Mesenchymal stem cell (in vitro differentiated cells and primary cell): Measurements from ENCODE around the gene DCDC2B.

Experiments used
- DNase-seq: peaks from one replicate; pipeline ENCODE4 v3.0.0-alpha.2; 2013
- H2AFZ ChIP-seq: one replicate; pipeline ENCODE4 v1.6.1; 2013; ENCODE audit warnings: low read depth, mild to moderate bottlenecking, control low read depth, inconsistent platforms, low read length, moderate library complexity
- H2AK5ac ChIP-seq: 2 replicates; pipeline ENCODE4 v1.6.1; 2013; ENCODE audit warnings: low read length, moderate library complexity, mild to moderate bottlenecking, inconsistent platforms; ENCODE audit not compliant: severe bottlenecking
- H2BK120ac ChIP-seq: one replicate; pipeline ENCODE4 v1.6.1; 2013; ENCODE audit warnings: low read depth, mild to moderate bottlenecking, inconsistent platforms, low read length, moderate library complexity
- H2BK12ac ChIP-seq, 2 experiments: one replicate each; pipeline ENCODE4 v1.6.1; 2013; ENCODE audit warnings: inconsistent platforms in 2 of 2, low read length in 2 of 2, mild to moderate bottlenecking in 2 of 2, moderate library complexity in 2 of 2, control low read depth in 1 of 2
- H2BK15ac ChIP-seq: one replicate; pipeline ENCODE4 v1.6.1; 2013; ENCODE audit warnings: mild to moderate bottlenecking, low read depth, inconsistent platforms; ENCODE audit not compliant: poor library complexity, severe bottlenecking
- H2BK5ac ChIP-seq: 2 replicates; pipeline ENCODE4 v1.6.1; 2013; ENCODE audit warnings: low read depth, mild to moderate bottlenecking, low read length, control low read depth, inconsistent platforms; ENCODE audit not compliant: poor library complexity, severe bottlenecking
- H3K14ac ChIP-seq, 2 experiments: one replicate each; pipeline ENCODE4 v1.6.1; 2013; ENCODE audit warnings: inconsistent platforms in 2 of 2, low read length in 2 of 2, control low read depth in 1 of 2, mild to moderate bottlenecking in 1 of 2, moderate library complexity in 1 of 2
- H3K18ac ChIP-seq, 2 experiments: one replicate each; pipeline ENCODE4 v1.6.1; 2013; ENCODE audit warnings: inconsistent platforms in 2 of 2, low read length in 2 of 2, control low read depth in 1 of 2, low read depth in 1 of 2, mild to moderate bottlenecking in 1 of 2
- H3K23ac ChIP-seq, 2 experiments: one replicate each; pipeline ENCODE4 v1.6.1; 2013; ENCODE audit warnings: inconsistent platforms in 2 of 2, low read length in 2 of 2, mild to moderate bottlenecking in 2 of 2, moderate library complexity in 2 of 2, control low read depth in 1 of 2
- H3K27ac ChIP-seq: 2 replicates; pipeline ENCODE4 v1.5.1; 2013; ENCODE audit warnings: mild to moderate bottlenecking, moderate library complexity, low read length, control low read depth, inconsistent platforms; ENCODE audit not compliant: poor library complexity, severe bottlenecking
- H3K27me3 ChIP-seq, 2 experiments: 2 replicates each; pipeline versions ENCODE4 v1.6.1 to v1.7.0; 2013; ENCODE audit warnings: low read length in 2 of 2, mild to moderate bottlenecking in 2 of 2, moderate library complexity in 2 of 2, control low read depth in 1 of 2, inconsistent platforms in 1 of 2; ENCODE audit not compliant: control insufficient read depth in 1 of 2, insufficient read depth in 1 of 2
- H3K36me3 ChIP-seq, 2 experiments: 2 replicates each; pipeline versions ENCODE4 v1.6.1 to v1.7.0; 2013; ENCODE audit warnings: low read length in 2 of 2, control low read depth in 1 of 2, inconsistent platforms in 1 of 2, low read depth in 1 of 2, mild to moderate bottlenecking in 1 of 2; ENCODE audit not compliant: insufficient read depth in 2 of 2, control insufficient read depth in 1 of 2
- H3K4ac ChIP-seq, 2 experiments: one replicate each; pipeline ENCODE4 v1.6.1; 2013; ENCODE audit warnings: inconsistent platforms in 2 of 2, low read length in 2 of 2, mild to moderate bottlenecking in 2 of 2, moderate library complexity in 2 of 2, control low read depth in 1 of 2, low read depth in 1 of 2
- H3K4me1 ChIP-seq: 2 replicates; pipeline ENCODE4 v1.6.1; 2013; ENCODE audit warnings: low read depth, low read length, control low read depth; ENCODE audit not compliant: control insufficient read depth, insufficient read depth
- H3K4me2 ChIP-seq: 2 replicates; pipeline ENCODE4 v1.6.1; 2013; ENCODE audit warnings: low read length, mild to moderate bottlenecking, inconsistent platforms; ENCODE audit not compliant: poor library complexity, severe bottlenecking
- H3K4me3 ChIP-seq, 2 experiments: 2 replicates each; pipeline versions ENCODE4 v1.5.1 to v1.7.0; 2013; ENCODE audit warnings: low read length in 2 of 2, mild to moderate bottlenecking in 2 of 2, control low read depth in 1 of 2, low read depth in 1 of 2; ENCODE audit not compliant: insufficient read depth in 1 of 2
- H3K79me1 ChIP-seq: replicated peaks from 2 replicates; pipeline ENCODE4 v1.6.1; 2013; ENCODE audit warnings: mild to moderate bottlenecking, control low read depth, low read length, inconsistent platforms; ENCODE audit not compliant: poor library complexity, severe bottlenecking
- H3K9ac ChIP-seq: 2 replicates; pipeline ENCODE4 v1.7.0; 2013; ENCODE audit warnings: mild to moderate bottlenecking, low read length, moderate library complexity
- H3K9me3 ChIP-seq: 2 replicates; pipeline ENCODE4 v1.7.0; 2013; ENCODE audit warnings: mild to moderate bottlenecking, low read length; ENCODE audit not compliant: control insufficient read depth
- H4K8ac ChIP-seq: one replicate; pipeline ENCODE4 v1.6.1; 2013; ENCODE audit warnings: inconsistent platforms, mild to moderate bottlenecking, low read length, moderate library complexity
- H4K91ac ChIP-seq: one replicate; pipeline ENCODE4 v1.6.1; 2013; ENCODE audit warnings: mild to moderate bottlenecking, low read length, inconsistent platforms
- WGBS: methylation state at CpG from one replicate; pipeline ENCODE4 v1.1.7; 2013; ENCODE audit warnings: mixed read lengths; 5-methylcytosine and 5-hydroxymethylcytosine counted together

Gene DCDC2B

GRCh38 chr1:32195531-32195930 is 13.4 kb upstream of the DCDC2B start:
- Histone ChIP-seq H3K9me3 (no peaks in the 10 kb centered on the region), H2BK5ac (no peak overlapping the region), H2BK120ac (no peak overlapping the region), H3K36me3 (peaks cover 74 to 80% of the 10 kb centered on the region in 2 experiments), H3K27ac (no peak overlapping the region), H2AFZ (no peak overlapping the region), H3K9ac (no peak overlapping the region), H4K91ac (no peak overlapping the region), H2BK15ac (no peak overlapping the region), H3K4me1 (peaks cover 22% of the 10 kb centered on the region), H4K8ac (no peak overlapping the region), H3K79me1 (peaks cover 21% of the 10 kb centered on the region), H3K23ac (no peak overlapping the region), H3K18ac (no peak overlapping the region), H3K14ac (no peak overlapping the region), H2AK5ac (no peak overlapping the region), H3K27me3 (no peaks in the 10 kb centered on the region), H2BK12ac (no peak overlapping the region), H3K4ac (no peak overlapping the region), H3K4me2 (no peak overlapping the region), H3K4me3 (no peak overlapping the region)
- no peak for DNase-seq
- 98% methylated on average over 3 of the region's 3 CpGs for WGBS

GRCh38 chr1:32195972-32196823 is 12.7 kb upstream of the DCDC2B start:
- H3K4me3 ChIP-seq = no peak overlapping the region
- H3K4me2 ChIP-seq = no peak overlapping the region
- H4K91ac ChIP-seq = no peak overlapping the region
- no peak overlapping the region for H2BK5ac ChIP-seq
- no peak overlapping the region for H3K14ac ChIP-seq
- H2BK15ac ChIP-seq = no peak overlapping the region
- H3K9me3 ChIP-seq = no peaks in the 10 kb centered on the region
- no peak overlapping the region for H3K4ac ChIP-seq
- no peak overlapping the region for H2AK5ac ChIP-seq
- no peak overlapping the region for H2BK120ac ChIP-seq
- H3K27me3 ChIP-seq = no peaks in the 10 kb centered on the region
- H3K27ac ChIP-seq = no peak overlapping the region
- DNase-seq = no peak
- H3K36me3 ChIP-seq = peaks cover 68 to 75% of the 10 kb centered on the region in 2 experiments
- peaks cover 17% of the 10 kb centered on the region for H3K79me1 ChIP-seq
- H2BK12ac ChIP-seq = no peak overlapping the region
- peaks cover 23% of the 10 kb centered on the region for H3K4me1 ChIP-seq
- no peak overlapping the region for H3K9ac ChIP-seq
- H2AFZ ChIP-seq = no peak overlapping the region
- H3K23ac ChIP-seq = no peak overlapping the region
- no peak overlapping the region for H3K18ac ChIP-seq
- no peak overlapping the region for H4K8ac ChIP-seq

- Histone ChIP-seq H2BK12ac (no peak overlapping the region), H3K79me1 (peaks cover 14% of the 10 kb centered on the region), H2AK5ac (no peak overlapping the region), H3K18ac (no peak overlapping the region), H3K27ac (no peak overlapping the region), H4K8ac (no peak overlapping the region), H3K27me3 (no peaks in the 10 kb centered on the region), H3K36me3 (peaks cover 59 to 66% of the 10 kb centered on the region in 2 experiments), H3K4me2 (no peak overlapping the region), H3K23ac (no peak overlapping the region), H3K9me3 (no peaks in the 10 kb centered on the region), H4K91ac (no peak overlapping the region), H3K4me3 (no peak overlapping the region), H2AFZ (no peak overlapping the region), H2BK5ac (no peak overlapping the region), H2BK15ac (no peak overlapping the region), H2BK120ac (no peak overlapping the region), H3K4me1 (peaks cover 30% of the 10 kb centered on the region), H3K14ac (no peak overlapping the region), H3K4ac (no peak overlapping the region), H3K9ac (no peak overlapping the region)
- WGBS = 100% methylated on average over 1 of the region's 1 CpG
- DNase-seq = no peak
Observed at GRCh38 chr1:32197074-32197473, 11.8 kb upstream of the DCDC2B start.

- peaks cover 10% of the 10 kb centered on the region for H3K79me1 ChIP-seq
- H3K27ac ChIP-seq = no peak overlapping the region
- WGBS = 79% methylated on average over 5 of the region's 6 CpGs
- H3K23ac ChIP-seq = no peak overlapping the region
- H2AK5ac ChIP-seq = no peak overlapping the region
- H3K4me2 ChIP-seq = no peak overlapping the region
- no peak for DNase-seq
- no peak overlapping the region for H4K8ac ChIP-seq
- H3K18ac ChIP-seq = no peak overlapping the region
- no peak overlapping the region for H2BK15ac ChIP-seq
- H2BK12ac ChIP-seq = no peak overlapping the region
- H2BK120ac ChIP-seq = no peak overlapping the region
- H3K4me1 ChIP-seq = peaks cover 30% of the 10 kb centered on the region
- H3K27me3 ChIP-seq = no peaks in the 10 kb centered on the region
- no peak overlapping the region for H2AFZ ChIP-seq
- H3K4ac ChIP-seq = no peak overlapping the region
- H3K14ac ChIP-seq = no peak overlapping the region
- H3K9me3 ChIP-seq = no peaks in the 10 kb centered on the region
- H3K36me3 ChIP-seq = peaks cover 52 to 58% of the 10 kb centered on the region in 2 experiments
- H2BK5ac ChIP-seq = no peak overlapping the region
- H4K91ac ChIP-seq = no peak overlapping the region
- no peak overlapping the region for H3K4me3 ChIP-seq
- no peak overlapping the region for H3K9ac ChIP-seq
Observed at GRCh38 chr1:32197837-32198236, 11.1 kb upstream of the DCDC2B start.
